Measurements from ENCODE around the gene ABCC1.
A peak's percentile ranks its signal among the peaks of the same experiment; 100 is the strongest.

The ABCC1 gene

DNA sequence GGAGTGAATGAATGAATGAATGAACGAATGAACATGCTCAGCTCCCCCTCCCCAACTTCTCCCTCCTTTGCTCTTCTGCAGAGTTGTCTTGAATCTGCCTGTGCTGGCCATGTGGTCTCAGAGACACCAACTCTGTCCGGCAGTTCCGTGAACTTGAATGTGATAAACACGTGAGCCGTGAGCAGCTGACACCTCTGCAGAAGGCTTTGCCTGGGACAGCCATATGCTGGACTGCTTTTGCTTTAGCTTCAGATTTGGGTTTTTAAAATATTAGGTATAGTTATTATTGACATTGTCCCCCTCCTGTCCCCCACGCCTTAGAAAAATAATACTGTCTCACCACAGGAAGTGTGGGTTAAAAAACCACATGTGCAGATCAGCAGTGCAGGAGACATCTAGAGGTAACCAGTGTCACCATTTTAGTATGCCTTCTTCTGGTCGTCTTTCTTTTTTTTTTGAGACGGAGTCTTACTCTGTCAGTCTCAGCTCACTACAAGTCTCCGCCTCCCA lies 83.8 kb downstream of the ABCC1 start:
- H3K4me3 ChIP-seq (ENCODE audit: low read depth, low read length), result no peak overlapping the region
- peak; percentile 37 for DNase-seq (ENCODE audit: low read depth)
- TF ChIP-seq, protein P1, sequence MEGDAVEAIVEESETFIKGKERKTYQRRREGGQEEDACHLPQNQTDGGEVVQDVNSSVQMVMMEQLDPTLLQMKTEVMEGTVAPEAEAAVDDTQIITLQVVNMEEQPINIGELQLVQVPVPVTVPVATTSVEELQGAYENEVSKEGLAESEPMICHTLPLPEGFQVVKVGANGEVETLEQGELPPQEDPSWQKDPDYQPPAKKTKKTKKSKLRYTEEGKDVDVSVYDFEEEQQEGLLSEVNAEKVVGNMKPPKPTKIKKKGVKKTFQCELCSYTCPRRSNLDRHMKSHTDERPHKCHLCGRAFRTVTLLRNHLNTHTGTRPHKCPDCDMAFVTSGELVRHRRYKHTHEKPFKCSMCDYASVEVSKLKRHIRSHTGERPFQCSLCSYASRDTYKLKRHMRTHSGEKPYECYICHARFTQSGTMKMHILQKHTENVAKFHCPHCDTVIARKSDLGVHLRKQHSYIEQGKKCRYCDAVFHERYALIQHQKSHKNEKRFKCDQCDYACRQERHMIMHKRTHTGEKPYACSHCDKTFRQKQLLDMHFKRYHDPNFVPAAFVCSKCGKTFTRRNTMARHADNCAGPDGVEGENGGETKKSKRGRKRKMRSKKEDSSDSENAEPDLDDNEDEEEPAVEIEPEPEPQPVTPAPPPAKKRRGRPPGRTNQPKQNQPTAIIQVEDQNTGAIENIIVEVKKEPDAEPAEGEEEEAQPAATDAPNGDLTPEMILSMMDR (conservative IDR thresholded peaks at IDR 0.05; ENCODE audit: low read depth, low read length), result no peak

DNA sequence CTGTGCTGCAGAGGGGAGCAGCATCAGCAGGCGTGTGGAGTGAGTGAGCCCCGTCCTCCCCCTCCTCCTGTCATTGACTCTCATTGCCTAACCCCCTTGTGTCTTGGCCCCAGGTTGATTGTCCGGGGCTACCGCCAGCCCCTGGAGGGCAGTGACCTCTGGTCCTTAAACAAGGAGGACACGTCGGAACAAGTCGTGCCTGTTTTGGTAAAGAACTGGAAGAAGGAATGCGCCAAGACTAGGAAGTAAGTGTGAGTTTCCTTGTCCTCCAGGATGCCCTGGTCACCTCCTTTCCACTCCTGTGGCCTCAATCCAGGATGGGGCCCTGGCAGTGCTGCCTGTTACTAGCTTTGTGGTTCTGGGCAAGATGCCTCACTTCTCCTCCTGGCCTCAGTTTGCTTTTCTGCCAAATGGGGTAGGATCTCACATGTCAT lies 87.0 kb downstream of the ABCC1 start:
- TF ChIP-seq, protein P1 (conservative IDR thresholded peaks at IDR 0.05; ENCODE audit: low read depth, low read length), result no peak
- no peak for DNase-seq (ENCODE audit: low read depth)
- H3K4me3 ChIP-seq (ENCODE audit: low read depth, low read length), result no peak overlapping the region

DNA sequence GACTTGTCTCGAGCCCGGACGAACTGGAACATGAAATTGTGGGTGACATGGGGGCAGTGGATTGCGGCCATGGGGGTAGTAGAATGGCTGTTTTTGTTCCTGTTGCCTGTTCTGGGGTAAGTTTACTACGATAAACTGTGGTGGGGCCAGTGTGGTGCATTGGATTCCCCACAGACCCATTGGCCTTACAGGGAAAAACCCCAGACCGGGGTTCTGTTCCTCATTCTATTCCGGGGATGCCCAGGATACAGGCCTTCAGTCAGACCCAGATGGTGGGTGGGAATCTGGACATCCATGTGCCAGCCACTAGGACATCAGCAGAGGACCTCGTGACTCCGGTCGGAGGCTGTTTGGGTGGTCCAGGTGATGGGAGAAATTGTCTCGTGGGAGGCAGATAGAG lies 88.1 kb downstream of the ABCC1 start:
- no peak for DNase-seq (ENCODE audit: low read depth)
- TF ChIP-seq, protein P1 (conservative IDR thresholded peaks at IDR 0.05; ENCODE audit: low read depth, low read length), result no peak
- no peak overlapping the region for H3K4me3 ChIP-seq (ENCODE audit: low read depth, low read length)

DNA sequence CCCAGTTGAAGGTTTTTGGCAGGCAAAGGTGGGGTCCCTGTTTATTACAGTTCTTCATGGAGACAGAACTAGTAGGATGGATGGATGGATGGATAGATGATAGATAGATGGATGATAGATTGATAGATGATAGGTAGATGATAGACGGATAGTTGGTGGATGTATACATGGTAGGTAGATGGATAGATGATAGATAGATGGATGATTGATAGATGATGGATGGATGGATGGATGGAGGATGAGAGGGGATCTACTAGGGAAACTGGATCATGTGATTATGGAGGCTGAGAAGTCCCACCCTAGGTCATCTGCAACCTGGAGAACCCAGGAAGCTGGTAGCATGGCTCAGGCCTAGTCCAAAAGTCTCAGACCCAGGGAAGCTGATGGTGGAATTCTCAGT lies 88.6 kb downstream of the ABCC1 start:
- H3K4me3 ChIP-seq (ENCODE audit: low read depth, low read length), result no peak overlapping the region
- TF ChIP-seq, protein P1 (conservative IDR thresholded peaks at IDR 0.05; ENCODE audit: low read depth, low read length), result no peak
- no peak for DNase-seq (ENCODE audit: low read depth)

DNA sequence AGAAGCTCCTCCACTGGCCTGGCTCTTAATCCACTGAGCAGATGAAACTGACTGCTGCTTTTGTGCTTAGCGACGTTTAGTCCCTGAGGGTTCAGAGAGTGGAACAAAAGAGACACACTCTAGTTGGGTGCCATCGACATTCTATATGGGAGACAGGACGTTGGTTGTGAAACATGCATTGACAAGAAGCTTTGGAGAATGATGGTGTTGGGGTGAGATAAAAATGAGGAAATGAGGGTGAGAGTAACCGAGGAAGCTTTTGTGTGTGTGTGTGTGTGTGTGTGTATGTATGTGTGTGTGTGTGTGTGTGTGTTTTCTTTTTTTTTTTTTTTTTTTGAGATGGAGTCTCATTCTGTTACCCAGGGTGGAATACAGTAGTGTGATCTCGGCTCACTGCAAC lies 89.5 kb downstream of the ABCC1 start:
- TF ChIP-seq, protein P1 (conservative IDR thresholded peaks at IDR 0.05; ENCODE audit: low read depth, low read length), result no peak
- DNase-seq (ENCODE audit: low read depth), result no peak
- no peak overlapping the region for H3K4me3 ChIP-seq (ENCODE audit: low read depth, low read length)

DNA sequence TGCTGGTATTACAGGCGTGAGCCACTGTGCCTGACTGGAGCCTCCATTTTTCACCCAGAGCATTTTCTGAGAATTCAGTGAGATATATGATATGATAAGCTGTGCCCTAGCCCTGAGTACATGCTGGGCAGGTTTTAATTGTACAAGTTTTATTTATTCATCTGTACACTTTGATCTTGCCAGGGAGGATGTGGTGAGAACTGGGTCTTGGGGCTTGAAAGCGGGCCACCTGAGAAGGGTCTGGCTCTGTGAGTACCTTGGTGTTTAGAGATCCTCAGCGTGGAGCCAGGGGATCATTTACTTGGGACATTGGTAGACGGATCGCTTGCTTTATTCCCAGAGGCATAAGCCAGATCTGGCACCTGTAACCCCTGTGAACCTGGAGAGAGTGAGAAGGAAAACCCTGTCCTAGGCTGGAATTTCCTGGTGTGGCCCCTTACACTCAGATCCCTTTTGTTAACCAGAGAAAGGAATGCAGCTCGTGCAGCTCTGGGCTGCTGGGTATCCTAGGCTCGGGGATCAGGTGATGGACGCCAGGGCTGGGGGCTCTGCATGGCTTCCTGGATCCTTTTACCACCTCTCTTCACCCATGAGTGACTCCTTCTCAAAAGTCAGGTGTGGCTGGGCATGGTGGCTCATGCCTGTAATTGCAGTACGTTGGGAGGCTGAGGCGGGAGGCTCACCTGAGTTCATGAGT lies 91.9 kb downstream of the ABCC1 start:
- TF ChIP-seq, protein P1 (conservative IDR thresholded peaks at IDR 0.05; ENCODE audit: low read depth, low read length), result no peak
- DNase-seq (ENCODE audit: low read depth), result no peak
- H3K4me3 ChIP-seq (ENCODE audit: low read depth, low read length), result no peak overlapping the region

DNA sequence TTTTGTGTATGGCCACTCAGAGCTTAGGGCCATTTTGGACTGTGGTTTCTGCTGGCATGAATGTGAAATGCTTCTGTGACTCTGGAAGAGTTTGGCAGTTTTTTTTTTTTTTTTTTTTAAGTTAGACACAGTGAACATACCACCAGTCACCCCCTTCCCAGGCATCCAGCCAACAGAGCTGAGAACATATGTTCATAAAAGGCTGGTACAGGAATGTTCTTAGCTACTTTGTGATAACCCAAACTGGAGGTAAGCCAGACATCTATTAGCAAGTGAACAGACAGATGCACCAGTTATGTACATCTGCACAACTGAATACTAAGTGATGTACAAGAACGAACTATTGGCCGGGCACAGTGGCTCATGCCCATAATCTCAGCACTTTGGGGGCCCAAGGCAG lies 92.7 kb downstream of the ABCC1 start:
- no peak overlapping the region for H3K4me3 ChIP-seq (ENCODE audit: low read depth, low read length)
- TF ChIP-seq, protein P1 (conservative IDR thresholded peaks at IDR 0.05; ENCODE audit: low read depth, low read length), result no peak
- peak; percentile 88 for DNase-seq (ENCODE audit: low read depth)

All from choroid plexus epithelial cell (primary cell).